NCI-H128 (cell line): ENCODE results near the gene UBE3C.
"Not testable (repeated sequence)": the region's sequence is repeated elsewhere in the genome, so short reads cannot be mapped to it uniquely, and the experiment has no call there.

Experiments used
- DNase-seq: peaks from one replicate; lab custom pipeline; 2025; ENCODE audit not compliant: unreplicated experiment; lab: John Stamatoyannopoulos, UW

The UBE3C gene

DNA sequence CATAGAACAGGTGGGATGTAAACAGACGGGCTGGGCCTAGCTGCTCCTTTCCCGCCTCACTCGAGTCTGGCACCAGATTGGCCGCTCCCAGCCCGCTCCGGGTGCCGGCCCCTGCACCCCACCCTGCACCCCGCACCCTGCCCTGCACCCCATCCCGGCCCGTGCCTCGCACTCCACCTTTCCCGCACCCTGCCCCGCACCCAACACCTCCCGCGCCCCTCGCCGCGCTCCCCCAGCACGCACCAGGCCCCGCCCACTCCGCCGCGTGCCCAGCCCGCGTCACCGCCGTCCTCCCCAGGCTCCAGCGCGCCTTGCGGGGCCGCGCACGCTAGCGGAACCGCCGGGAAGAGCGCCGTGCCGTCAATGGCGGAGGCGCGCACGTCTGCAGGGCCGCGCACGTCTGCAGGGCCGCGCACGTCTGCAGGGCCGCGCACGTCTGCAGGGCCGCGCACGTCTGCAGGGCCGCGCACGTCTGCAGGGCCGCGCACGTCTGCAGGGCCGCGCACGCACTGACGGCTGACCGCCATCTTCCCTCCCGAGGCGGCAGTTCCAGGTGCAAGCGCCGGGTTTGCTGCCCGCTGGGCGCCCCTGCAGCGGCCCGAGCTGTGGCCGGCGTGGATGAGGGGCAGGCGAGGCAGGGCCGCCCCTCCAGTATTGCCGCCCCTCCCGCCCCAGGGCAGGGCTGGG lies at the start of gene UBE3C:
Gene UBE3C (plus strand): TSS at position 503 of the 687 bp plus-strand sequence. CDS start 347 bp downstream, outside the sequence.
- peak; percentile 71 for DNase-seq

DNA sequence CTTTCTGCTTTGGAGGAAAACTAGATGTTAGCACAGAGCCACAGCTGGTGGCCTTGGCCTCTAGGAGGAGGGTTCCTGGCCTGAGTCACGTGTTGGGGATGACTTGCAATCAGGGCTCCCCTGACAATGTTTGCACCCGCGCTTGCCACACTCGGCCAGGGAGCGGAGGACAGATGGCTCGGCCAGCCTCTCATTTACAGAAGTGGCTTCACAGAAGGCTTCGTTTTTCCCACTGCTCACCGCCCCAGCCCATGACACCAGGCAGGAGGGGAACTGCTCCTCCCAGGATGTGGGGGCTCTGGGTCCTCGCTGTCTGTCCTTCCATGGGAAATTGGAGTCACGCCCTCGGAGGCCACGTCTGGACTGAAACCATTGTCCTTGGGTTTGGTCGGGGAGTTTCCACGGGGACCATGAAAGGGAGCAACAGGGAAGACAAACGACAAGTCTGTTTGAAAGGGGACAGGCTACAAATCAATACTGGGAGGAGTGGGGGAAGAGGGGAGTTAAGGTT lies 49.6 kb upstream of the UBE3C start:
- DNase-seq, result no peak

DNA sequence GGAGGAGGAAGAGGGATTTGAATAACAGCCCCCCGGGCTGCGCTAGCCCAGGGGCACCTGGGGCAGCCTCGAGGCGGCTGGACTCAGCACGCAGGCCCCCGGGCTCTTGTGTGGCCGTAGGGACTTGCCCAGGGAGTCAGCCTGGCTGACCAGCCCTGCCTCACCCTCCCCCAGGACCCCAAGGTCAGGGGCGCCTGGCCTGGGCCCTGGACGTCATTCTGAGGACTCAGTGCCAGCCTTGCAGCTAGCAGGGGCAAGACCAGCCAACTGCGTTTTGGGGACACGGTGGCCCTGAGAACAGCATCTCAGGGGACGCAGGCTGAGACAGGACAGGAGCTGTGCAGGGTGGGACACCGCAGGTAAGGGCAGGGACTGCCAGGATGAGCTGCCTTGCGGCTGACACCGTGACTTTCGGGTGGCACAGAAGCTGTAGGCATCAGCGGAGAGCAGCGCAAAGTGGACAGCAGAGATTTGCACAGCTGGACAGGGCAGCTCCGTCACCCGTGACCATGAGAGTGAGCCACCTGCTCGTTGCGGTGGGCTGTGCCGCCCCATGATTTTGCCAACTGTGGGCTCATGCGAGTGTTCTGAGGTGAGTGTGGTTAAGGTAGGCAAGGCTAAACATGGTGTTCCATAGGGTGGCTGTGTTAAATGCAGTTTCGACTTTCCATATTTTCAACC lies 48.1 kb upstream of the UBE3C start:
- DNase-seq, result no peak

DNA sequence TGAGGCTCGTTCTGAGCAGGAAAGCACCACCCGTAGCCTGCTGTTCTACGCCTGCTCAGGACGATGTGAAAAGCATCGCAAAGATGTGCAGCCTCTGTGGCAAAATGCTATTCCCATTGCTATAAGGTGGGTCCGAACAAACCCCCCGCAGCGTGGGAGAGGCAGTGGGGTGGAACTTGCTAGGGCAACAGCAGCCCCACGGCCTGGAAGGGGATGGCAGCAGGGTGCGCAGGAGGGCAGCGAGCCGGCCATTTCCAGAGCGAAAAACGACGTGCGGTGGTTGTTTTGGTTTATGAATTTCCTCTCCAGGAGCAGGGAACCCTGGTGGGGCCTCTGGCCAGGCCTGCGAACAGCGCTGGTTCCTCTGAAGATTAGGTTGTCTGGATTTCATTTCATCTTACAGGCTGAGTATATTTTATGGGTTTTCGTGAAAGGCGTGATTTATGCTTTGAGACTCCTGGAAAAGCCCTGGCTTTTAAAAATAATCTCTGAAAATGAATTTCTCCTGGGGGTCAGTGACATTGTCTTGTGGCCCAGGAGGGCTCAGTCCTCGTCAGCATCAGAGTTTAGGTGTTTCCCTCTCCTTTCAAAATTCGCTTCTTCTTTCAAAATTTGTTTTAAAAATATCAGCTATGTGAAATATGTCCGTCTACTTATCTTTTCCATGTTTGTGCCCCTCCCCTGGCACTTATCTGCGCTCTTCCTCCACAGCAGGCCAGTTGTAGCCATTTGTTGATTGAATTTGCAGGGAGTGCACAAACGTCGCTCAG lies 42.3 kb upstream of the UBE3C start:
- DNase-seq, result no peak

DNA sequence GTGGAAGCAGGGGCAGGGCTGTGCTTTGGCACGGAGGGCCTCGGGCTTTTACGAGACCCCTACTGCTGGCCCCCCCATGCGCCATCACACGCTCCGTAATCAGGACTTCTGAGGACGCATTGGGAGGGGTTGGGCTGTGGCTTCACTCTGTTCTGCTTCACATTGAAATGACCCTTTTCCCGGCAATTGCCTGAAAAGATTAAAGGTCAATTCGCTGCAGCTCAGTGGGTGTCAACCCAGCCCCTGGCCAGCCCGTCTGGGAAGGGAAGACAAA lies 41.7 kb upstream of the UBE3C start:
- no peak for DNase-seq

DNA sequence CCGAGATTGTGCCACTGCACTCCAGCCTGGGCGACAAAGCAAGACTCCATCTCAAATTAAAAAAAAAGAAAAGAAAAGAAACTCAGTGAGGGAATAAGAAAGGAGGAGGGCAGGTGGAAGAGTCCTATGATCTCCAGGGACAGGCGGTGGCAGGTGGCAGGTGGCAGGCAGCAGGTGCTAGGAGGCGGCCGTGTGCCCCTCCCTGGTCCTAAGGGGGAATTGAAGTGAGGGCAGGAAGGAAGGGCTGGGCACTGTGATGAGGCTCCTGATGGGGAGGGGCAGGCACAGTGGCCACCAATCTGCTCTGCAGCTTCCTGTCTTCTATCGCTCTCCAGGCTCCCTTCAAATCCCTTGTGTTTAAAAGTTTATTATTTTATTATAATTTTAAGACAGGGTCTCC lies 41.2 kb upstream of the UBE3C start:
- no peak for DNase-seq

DNA sequence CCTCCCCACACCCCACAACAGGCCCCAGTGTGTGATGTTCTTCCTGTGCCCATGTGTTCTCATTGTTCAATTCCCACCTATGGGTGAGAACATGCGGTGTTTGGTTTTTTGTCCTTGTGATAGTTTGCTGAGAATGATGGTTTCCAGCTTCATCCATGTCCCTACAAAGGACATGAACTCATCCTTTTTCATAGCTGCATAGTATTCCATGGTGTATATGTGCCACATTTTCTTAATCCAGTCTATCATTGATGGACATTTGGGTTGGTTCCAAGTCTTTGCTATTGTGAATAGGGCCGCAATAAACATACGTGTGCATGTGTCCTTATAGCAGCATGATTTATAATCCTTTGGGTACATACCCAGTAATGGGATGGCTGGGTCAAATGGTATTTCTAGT lies 38.7 kb upstream of the UBE3C start:
- DNase-seq, result not testable (repeated sequence)

DNA sequence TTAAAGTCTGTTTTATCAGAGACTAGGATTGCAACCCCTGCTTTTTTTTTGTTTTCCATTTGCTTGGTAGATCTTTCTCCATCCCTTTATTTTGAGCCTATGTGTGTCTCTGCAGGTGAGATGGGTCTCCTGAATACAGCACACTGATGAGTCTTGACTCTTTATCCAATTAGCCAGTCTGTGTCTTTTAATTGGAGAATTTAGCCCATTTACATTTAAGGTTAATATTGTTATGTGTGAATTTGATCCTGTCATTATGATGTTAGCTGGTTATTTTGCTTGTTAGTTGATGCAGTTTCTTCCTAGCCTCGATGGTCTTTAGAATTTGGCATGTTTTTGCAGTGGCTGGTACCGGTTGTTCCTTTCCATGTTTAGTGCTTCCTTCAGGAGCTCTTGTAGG lies 35.1 kb upstream of the UBE3C start:
- DNase-seq, result not testable (repeated sequence)

DNA sequence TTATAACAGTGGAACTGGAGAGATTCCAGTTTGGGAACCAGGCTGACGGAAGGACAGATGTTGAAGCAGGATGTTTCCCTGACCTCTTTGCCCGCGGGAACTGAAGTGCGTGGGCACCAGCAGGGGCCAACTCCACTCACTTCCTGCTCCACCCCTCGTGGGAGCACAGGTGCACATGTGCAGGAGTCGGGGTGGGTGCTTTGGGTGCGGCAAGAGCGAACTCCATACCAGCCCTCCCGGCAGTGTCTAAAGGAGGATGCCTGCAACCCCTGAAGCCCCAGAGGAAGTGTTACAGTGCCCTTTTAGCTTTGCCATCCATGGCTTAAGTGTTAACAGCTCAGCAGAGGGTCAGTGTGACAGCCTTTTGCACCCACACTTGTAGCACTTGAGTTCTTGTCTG lies 27.4 kb upstream of the UBE3C start:
- no peak for DNase-seq

DNA sequence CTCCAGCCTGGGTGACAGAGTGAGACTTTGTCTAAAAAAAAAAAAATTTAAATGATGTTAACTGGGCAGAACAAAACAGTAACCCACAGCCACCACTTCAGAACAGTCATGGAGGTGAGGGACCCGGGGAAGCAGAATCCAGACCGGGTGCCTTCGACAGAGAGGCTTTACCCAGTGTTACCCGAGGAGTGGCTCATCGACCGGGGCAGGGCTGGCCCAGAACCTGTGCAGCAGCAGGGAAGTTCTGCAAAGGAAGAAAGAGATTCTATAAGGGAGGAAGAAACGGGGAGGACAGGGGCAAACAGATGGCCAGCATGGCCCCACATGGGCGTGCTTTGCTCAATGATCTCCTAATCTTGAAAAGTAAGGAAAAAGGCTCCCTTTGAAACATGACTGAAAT lies 26.0 kb upstream of the UBE3C start:
- no peak for DNase-seq

DNA sequence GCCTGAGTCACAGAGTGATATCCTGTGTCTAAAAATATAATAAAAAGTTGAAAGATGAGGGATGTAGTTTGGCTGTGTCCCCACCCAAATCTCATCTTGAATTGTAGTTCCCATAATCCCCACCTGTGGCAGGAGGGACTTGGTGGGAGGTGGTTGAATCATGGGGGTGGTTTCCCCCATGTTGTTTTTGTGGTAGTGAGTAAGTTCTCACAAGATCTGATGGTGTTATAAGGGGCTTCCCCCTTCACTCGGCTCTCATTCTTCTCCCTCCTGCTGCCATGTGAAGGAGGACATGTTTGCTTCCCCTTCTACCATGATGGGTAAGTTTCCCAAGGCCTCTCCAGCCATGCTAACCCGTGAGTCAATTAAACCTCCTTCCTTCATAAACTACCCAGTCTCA lies 25.1 kb upstream of the UBE3C start:
- DNase-seq, result no peak

DNA sequence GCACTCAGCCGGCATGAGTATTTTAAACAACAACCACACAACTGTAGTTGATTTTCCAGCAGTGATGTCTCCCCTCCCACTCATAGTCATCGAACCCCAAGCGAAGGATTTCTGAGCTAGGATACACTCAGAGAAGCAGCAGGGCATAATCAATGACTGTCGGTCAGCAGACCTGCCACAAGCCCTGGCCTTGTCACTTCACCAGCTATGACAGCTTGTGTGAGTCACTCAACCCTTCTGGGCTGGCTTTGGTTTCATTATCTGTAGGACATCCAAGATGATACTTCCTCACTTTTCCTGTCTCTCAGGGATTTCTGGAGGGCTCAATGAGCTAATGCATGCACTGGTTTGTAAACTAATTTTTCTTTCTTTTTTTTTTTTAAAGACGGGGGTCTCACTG lies 22.0 kb upstream of the UBE3C start:
- no peak for DNase-seq

DNA sequence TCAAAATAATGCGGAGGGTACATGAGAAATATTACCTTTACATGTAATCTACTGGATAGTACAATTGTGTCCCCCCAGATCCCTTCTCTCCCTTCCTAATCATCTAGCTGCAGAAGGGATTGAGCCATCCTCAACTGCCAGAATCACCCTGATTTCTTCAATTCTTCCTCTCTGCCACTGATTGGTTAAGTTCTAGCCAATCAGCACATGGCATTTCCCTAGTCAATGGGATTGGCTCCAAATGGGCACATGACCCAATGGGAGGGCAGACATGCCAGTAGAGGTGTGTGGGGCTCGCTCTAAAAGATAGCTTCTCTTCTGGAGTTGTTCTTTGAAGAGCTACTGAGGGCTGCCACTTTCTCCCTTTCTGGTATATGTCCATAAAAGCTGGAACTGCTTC lies 20.9 kb upstream of the UBE3C start:
- DNase-seq, result no peak

DNA sequence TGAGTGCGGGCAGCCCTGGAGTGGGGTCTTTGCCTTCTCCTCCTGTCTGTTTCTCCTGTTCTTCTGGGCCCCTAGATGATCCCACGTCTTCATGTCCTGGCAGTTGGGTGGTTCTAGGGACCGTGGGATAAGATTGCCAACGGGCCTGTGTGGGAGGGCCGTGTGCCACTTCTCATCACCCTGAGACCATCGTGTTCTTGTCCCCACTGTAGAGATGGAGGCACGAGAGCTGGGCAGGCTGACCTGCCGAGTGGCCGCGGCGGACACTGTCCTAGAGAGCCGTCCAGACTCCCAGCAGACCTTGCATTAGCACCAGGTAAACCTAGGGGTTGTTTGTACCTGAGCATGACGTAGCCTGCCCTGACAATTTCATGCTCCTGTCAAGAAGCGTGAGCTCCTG lies 18.5 kb upstream of the UBE3C start:
- no peak for DNase-seq

DNA sequence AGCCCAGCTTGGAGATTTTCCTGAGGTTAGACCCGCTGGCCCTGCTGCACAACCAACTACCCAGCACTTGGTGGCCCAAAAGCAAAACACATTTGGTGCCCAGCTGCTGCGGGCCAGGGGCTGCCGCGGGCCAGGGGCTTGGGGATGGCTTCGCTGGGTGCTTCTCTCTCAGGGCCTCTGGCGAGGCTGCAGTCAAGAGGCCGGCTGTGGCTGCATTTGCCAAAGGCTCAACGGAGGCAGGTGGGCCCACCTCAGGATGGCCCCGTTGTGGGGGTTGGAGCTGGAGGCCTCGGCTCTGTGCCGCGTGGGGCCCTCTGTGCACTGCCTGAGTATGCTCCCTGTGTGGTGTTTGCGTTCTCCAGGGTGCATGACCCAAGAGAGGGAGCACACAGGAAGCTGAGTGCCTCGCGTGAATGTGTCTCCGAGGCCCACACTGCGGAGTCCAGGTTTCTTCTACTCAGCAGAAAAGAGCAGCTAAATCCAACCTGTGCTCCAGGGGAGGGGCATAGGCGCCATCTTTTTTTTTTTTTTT lies 17.5 kb upstream of the UBE3C start:
- DNase-seq, result no peak

DNA sequence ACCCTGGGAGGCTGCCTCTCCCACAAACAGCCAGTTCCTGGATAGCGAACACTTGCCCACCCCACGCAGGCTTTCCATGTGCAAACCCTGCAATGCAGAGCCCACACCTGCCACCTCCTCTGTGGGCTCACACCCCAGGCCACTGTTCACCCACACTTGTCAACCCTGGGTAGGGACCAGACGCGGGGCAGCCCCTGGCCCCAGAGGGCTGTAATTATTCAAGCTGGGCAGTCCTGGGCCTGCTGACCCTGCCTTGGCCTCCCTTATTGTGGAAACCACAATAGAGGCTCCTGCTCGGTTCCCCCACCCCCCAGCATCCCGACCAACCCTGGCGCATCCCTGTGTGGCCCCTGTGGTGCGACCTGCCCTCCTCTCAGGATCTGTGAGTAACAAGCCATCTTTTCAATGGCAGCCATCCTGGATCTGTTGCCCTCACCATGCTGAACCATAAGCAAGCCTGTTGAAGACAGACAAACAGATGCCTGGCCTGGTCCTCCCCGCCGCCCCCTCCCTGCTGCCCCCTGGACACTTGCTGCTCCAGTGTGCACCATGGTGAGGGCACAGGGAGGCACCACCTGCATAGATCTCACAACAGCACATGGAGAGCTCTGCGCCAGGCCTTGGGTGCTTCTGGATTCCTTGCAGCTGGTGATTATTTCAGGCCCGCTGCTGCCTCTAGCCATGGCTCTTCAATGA lies 15.8 kb upstream of the UBE3C start:
- no peak for DNase-seq

DNA sequence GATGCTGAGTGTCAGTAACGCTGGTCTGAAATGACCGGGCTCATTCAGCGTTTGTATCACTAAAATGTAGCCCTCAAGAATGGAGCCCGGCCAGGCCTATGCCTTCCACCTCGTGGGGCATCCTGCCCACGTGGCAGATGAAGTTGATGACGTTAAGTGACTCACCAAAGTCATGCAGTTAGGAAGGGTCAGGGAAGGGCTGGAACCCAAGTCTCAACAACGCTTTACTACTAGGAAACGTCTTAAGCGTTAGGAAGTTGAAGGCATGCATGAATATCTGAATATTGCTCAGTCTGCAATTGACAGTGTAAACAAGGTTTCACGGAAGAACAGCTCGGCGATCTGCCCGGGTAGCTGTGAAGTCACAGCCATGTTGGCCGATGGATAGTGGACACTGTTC lies 14.0 kb upstream of the UBE3C start:
- DNase-seq, result no peak

DNA sequence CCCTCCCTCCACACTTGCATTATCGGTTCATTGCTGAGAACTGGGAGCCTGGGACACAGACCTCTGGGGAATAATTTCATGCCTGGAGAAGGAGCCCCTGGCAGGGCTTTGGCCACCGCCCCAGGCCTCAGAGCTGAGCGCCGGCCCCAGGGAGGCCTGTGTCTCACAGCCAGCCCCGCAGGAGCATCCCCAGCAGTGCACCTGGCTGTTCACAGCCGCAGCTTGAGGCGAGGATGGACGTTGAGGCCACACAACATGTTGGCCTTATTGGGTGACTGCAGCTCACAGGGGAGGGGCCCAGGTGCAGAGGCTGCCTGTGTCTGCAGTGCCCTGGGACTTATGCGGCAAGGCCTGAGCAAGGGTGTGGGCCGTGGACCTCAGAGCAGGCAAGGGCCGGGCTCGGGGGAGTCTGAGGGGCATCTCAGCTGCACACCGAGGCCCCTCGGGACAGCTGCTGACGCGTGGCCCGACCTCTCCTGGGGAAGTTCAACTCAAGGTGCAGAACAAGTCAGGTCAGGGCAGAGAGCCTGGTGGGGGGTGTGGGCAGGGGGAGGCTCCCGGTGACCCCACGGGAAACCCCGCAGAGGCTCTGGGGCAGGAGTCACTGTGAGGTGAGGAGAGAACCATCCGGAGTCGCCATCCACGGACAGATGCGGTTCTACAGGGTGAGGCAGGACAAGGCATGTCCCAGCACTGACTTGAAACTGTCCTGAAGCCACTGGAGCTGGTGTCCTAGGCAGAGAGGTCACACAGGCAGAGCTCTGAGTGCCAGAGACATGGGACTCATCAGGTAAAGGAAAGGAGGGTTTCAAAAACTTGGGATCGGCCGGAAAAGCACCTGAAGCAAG lies 13.1 kb upstream of the UBE3C start:
- DNase-seq, result no peak

DNA sequence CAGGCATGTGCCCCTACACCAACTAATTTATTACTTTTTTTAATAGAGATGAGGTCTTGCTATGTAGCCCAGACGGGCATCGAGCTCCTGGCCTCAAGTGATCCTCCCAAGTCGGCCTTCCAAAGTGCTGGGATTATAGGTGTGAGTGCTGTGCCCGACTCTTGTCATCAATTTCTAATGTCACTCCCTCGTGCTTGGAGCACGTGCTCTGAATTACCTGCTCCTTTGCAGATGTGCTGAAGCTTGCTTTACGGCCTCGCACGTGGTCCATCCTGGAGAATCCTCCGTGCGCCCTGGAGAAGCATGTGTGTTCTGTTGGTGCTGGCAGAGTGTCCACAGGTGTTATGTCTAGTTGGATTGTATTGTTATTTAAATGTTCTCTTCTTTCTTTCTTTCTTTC lies 11.8 kb upstream of the UBE3C start:
- no peak for DNase-seq

DNA sequence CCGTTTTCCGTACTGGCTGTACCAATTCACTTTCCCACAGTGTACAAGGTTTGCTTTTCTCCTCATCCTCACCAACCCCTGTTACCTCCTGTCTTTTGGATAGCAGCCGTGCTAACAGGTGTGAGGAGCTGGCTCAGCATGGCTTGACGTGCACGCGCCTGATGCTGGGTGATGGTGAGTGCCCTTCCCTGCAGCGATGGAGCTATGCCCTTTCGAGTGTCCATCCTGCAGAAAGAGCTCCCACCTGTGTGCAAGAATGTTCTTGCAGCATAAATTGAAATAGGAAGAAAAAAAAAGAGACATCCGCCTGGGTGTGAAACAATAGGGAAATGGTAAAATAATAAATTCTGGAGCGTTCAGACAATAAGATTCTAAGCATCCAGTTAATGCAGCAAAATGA lies 9.5 kb upstream of the UBE3C start:
- DNase-seq, result no peak
